Gastrocnemius medialis (tissue), 4 donors: ENCODE data around the gene SNX24. TPM values are rescaled to one million over a fixed set of nuclear protein-coding genes. Genes with fewer than 3 reads are reported as not detected.

Experiments
- ATAC-seq, 2 donors: fragments of 150-250 bp; one replicate each; pipeline ENCODE4 v1.9.1; 2016
- DNase-seq, 2 donors: peaks; one replicate each; pipeline ENCODE4 v3.0.0-alpha.2; 2019
- H3K27ac ChIP-seq, 4 donors: fragments of 200-600 bp; sonication (generic); 1 replicate in 1 of 4; 2 replicates in 3 of 4; pipeline ENCODE4 v1.5.1; 2016 to 2018; ENCODE audit warnings: mild to moderate bottlenecking in 2 of 4, moderate library complexity in 1 of 4
- H3K27me3 ChIP-seq, 3 donors: fragments of 200-600 bp; sonication (generic) in 2 of 3; 1 replicate in 1 of 3; 2 replicates in 2 of 3; pipeline versions ENCODE4 v1.5.1 to v1.6.0; 2016 to 2019; ENCODE audit warnings: mild to moderate bottlenecking in 1 of 3, moderate library complexity in 1 of 3
- H3K36me3 ChIP-seq, 2 donors: fragments of 200-600 bp; sonication (generic) in 1 of 2; one replicate each; pipeline ENCODE4 v1.5.1; 2017 to 2018
- H3K4me1 ChIP-seq, 2 donors: fragments of 200-600 bp; sonication (generic) in 1 of 2; one replicate each; pipeline ENCODE4 v1.5.1; 2016 to 2017; ENCODE audit warnings: mild to moderate bottlenecking in 2 of 2
- H3K4me3 ChIP-seq, 4 donors: fragments of 200-600 bp; sonication (generic) in 3 of 4; 1 replicate in 1 of 4; 2 replicates in 3 of 4; pipeline ENCODE4 v1.5.1; 2016 to 2019; ENCODE audit warnings: mild to moderate bottlenecking in 2 of 4
- H3K9me3 ChIP-seq, 3 donors: fragments of 200-600 bp; sonication (generic) in 2 of 3; 1 replicate in 1 of 3; 2 replicates in 2 of 3; pipeline ENCODE4 v1.5.1; 2016 to 2019
- CTCF ChIP-seq, 5 experiments: fragments of 450-650 bp in 3 of 5; fragments of 200-600 bp in 2 of 5; sonication (generic) in 2 of 5; IDR thresholded peaks in 4 of 5; conservative IDR thresholded peaks in 1 of 5; 1 replicate in 4 of 5; 2 replicates in 1 of 5; pipeline ENCODE4 v1.5.1; 2016 to 2019; ENCODE audit warnings: antibody characterized with exemption in 5 of 5, mild to moderate bottlenecking in 3 of 5, moderate library complexity in 3 of 5
- POLR2A ChIP-seq, 2 donors: fragments of 450-650 bp; IDR thresholded peaks; one replicate each; pipeline ENCODE4 v1.6.1; 2017; ENCODE audit warnings: antibody characterized with exemption in 2 of 2, mild to moderate bottlenecking in 2 of 2, moderate library complexity in 2 of 2
- in situ Hi-C, 4 donors: fragments of 200-750 bp; cut with MboI; loops; one replicate each; pipeline versions ENCODE4 v1.15.0 to v1.8.0; 2017; ENCODE audit warnings: low sequenced_read_pairs in 4 of 4
- intact Hi-C: fragments of 100-400 bp; cut with DNase I; formaldehyde crosslinking; loops from one replicate; pipeline ENCODE4 v1.15.1; 2023; ENCODE audit warnings: low total_unique reads
- total RNA-seq, 4 donors: library from RNA; depleted of rRNA; stranded (reverse); fragments of >200 nt; gene quantifications; one replicate each; pipeline versions ENCODE4 v1.1.0 to v1.2.3, GENCODE V29; 2016

SNX24 gene
- total RNA-seq, 4 donors from 2014 or later = 6.9 to 17.8 (median 10.6) TPM

DNA sequence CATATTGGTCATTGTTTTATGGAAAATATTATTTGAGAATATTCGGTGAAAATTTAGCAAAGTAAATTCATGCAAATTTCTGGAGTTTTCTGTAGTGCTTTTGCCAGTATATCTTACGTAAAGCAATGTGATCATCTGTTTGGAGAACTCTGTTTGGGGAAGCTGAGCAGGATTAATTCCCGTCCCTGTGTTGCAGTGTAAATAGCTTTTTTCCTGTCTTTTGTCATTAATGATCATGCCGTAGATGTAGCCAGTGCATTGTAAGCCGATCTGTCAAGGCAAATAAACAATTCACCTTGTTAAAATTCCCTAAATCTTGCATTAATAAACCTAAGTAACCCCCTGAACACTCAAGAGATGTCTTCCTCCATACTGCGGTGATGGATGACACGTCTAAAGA, 151.9 kb downstream of the SNX24 start:
- H3K27ac ChIP-seq = no peak overlapping the region
- DNase-seq (no peak), ATAC-seq (no peak)
- no peaks in the 10 kb centered on the region for H3K27me3 ChIP-seq
- H3K4me1 ChIP-seq = no peaks in the 10 kb centered on the region
- in situ Hi-C loops (no loop called here), intact Hi-C loops (no loop called here)
- TF ChIP-seq CTCF (IDR thresholded peaks at IDR 0.05 in 4 of 5, conservative IDR thresholded peaks at IDR 0.05 in 1 of 5) (no peak), POLR2A (IDR thresholded peaks at IDR 0.05) (no peak)
- no peaks in the 10 kb centered on the region for H3K36me3 ChIP-seq
- no peak overlapping the region for H3K4me3 ChIP-seq
- no peaks in the 10 kb centered on the region for H3K9me3 ChIP-seq

DNA sequence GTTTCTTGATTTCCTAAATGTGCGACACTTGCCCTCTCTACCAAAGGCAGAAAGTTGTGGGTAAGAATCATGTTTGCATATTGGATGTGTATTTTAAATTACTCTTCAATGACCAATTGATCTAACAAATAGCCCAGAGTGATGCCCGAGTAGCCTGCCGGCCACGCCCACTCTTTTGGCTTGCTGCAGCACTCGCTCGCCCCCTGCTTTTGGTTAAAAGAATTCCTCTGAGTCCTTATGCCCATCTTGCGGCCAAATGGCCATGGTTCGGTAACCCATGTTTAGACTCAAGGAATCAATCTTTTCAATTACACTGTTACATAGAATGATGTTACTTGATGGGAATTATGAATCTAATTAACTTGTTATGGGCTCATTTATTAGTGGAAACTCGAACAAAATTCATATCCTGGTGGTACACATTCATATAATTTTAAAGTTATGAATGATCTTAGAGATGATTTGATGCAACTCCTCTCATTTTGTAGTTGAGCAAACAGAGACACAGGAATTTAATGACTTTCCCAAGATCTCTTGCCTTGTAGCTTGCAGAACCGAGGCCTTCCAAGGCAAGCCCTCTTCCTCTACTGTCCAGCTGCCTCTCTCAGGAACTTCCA, 154.6 kb downstream of the SNX24 start:
- Histone ChIP-seq H3K27ac (no peak overlapping the region), H3K4me1 (no peaks in the 10 kb centered on the region), H3K36me3 (peaks cover 0 to 9% of the 10 kb centered on the region in 2 donors), H3K4me3 (no peak overlapping the region), H3K27me3 (no peaks in the 10 kb centered on the region), H3K9me3 (no peaks in the 10 kb centered on the region)
- no peak for DNase-seq
- in situ Hi-C loops = loop anchor here in 1 of 4 donors (25.0 kb wide), 1 partner anchor 612 kb away; no protein-coding TSS in a partner anchor
- ATAC-seq = no peak
- intact Hi-C loops = no loop called here
- no peak for TF ChIP-seq CTCF (IDR thresholded peaks at IDR 0.05 in 4 of 5, conservative IDR thresholded peaks at IDR 0.05 in 1 of 5)
- no peak for TF ChIP-seq POLR2A (IDR thresholded peaks at IDR 0.05)

DNA sequence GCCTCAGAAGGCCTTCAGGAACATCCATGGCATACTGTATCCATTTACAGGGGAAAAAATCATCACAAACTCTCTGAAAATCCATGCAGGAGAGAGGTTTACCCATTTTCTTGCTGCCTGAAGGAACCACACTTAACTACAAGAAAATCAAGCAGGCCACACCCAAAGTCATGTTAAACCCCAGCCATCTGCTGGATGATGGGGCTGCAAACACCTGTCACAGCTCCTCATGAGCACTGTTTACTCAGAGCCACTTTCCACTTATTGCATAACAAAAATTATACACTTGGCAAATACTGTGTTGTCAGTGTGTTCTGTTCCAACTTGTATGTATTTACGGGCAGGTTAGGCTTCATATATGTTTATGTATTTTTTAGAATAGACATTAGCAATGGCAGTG, 155.3 kb downstream of the SNX24 start:
- Histone ChIP-seq H3K4me3 (no peak overlapping the region), H3K4me1 (no peaks in the 10 kb centered on the region), H3K9me3 (no peaks in the 10 kb centered on the region), H3K27ac (no peak overlapping the region), H3K27me3 (no peaks in the 10 kb centered on the region), H3K36me3 (peaks cover 0 to 9% of the 10 kb centered on the region in 2 donors)
- TF ChIP-seq POLR2A (IDR thresholded peaks at IDR 0.05) = no peak
- no peak for TF ChIP-seq CTCF (IDR thresholded peaks at IDR 0.05 in 4 of 5, conservative IDR thresholded peaks at IDR 0.05 in 1 of 5)
- DNase-seq (no peak), ATAC-seq (no peak)
- in situ Hi-C loops = loop anchor here in 1 of 4 donors (25.0 kb wide), 1 partner anchor 612 kb away; no protein-coding TSS in a partner anchor
- intact Hi-C loops = no loop called here

GRCh38 chr5:123001808-123002207, 156.4 kb downstream of the SNX24 start:
- H3K9me3 ChIP-seq = no peaks in the 10 kb centered on the region
- DNase-seq = no peak
- ATAC-seq = no peak
- H3K4me1 ChIP-seq = no peaks in the 10 kb centered on the region
- in situ Hi-C loops = loop anchor here in 1 of 4 donors (25.0 kb wide), 1 partner anchor 610 kb away; no protein-coding TSS in a partner anchor
- no peak overlapping the region for H3K4me3 ChIP-seq
- H3K27ac ChIP-seq = no peak overlapping the region
- H3K36me3 ChIP-seq = peaks cover 0 to 9% of the 10 kb centered on the region in 2 donors
- no peaks in the 10 kb centered on the region for H3K27me3 ChIP-seq
- intact Hi-C loops = no loop called here
- TF ChIP-seq CTCF (IDR thresholded peaks at IDR 0.05 in 4 of 5, conservative IDR thresholded peaks at IDR 0.05 in 1 of 5) (no peak), POLR2A (IDR thresholded peaks at IDR 0.05) (no peak)
